ENCODE measurements around the gene LMCD1. TPM values are rescaled to one million over a fixed set of nuclear protein-coding genes. Genes with fewer than 3 reads are reported as not detected.
A peak's percentile ranks its signal among the peaks of the same experiment; 100 is the strongest.

Gene LMCD1
- total and polyA plus RNA-seq, 12 donors = 18.6 to 459 (median 45.7) TPM

DNA sequence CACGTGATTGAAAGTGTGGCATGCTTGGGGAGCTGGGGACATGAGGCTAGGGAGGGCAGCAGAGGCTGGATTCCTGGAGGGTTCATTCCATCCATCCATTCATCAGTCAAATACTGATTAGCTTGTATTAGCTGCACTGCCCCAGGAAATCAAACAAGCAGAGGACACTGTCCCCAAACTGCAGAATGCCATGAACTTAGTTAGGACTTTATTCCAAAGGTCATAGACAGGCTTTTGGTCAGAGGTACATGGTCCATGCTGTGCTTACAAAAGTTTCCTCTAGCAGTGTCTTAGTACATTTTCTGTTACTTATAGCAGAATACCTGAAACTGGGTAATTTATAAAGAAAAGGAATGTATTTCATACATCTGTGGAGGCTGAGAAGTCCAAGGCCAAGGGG, 47.7 kb downstream of the LMCD1 start:
- WGBS, 2 donors = 74 to 84% methylated on average over 1 of the region's 1 CpG
- Histone ChIP-seq H3K4me1 (peaks cover 0 to 57% (median 28%) of the 10 kb centered on the region in 9 donors), H3K4me3 (no peak overlapping the region), H3K9me3 (no peaks in the 10 kb centered on the region), H3K36me3 (peaks cover 0 to 100% (median 22%) of the 10 kb centered on the region in 9 donors), H3K27ac (peak overlapping the region in 1 of 10 donors; percentile 46), H3K27me3 (no peaks in the 10 kb centered on the region)
- intact Hi-C loops (cut with DNase I) = no loop called here
- no peak for DNase-seq
- no peak for ATAC-seq
- TF ChIP-seq, protein P1, sequence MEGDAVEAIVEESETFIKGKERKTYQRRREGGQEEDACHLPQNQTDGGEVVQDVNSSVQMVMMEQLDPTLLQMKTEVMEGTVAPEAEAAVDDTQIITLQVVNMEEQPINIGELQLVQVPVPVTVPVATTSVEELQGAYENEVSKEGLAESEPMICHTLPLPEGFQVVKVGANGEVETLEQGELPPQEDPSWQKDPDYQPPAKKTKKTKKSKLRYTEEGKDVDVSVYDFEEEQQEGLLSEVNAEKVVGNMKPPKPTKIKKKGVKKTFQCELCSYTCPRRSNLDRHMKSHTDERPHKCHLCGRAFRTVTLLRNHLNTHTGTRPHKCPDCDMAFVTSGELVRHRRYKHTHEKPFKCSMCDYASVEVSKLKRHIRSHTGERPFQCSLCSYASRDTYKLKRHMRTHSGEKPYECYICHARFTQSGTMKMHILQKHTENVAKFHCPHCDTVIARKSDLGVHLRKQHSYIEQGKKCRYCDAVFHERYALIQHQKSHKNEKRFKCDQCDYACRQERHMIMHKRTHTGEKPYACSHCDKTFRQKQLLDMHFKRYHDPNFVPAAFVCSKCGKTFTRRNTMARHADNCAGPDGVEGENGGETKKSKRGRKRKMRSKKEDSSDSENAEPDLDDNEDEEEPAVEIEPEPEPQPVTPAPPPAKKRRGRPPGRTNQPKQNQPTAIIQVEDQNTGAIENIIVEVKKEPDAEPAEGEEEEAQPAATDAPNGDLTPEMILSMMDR (IDR thresholded peaks at IDR 0.05) = no peak

- Histone ChIP-seq H3K36me3 (peaks cover 0 to 96% (median 18%) of the 10 kb centered on the region in 9 donors), H3K27me3 (no peaks in the 10 kb centered on the region), H3K27ac (peak overlapping the region in 7 of 10 donors; percentile 1 to 46 (median 28)), H3K4me3 (no peak overlapping the region), H3K4me1 (peaks cover 10 to 69% (median 41%) of the 10 kb centered on the region in 9 donors), H3K9me3 (no peaks in the 10 kb centered on the region)
- WGBS, 2 donors = 66 to 67% methylated on average over 6 of the region's 6 CpGs
- ATAC-seq (peak in 6 of 8 donors; percentile 10 to 65 (median 27)), DNase-seq (peak in 1 of 2 donors; percentile 47)
- TF ChIP-seq, protein P1 (IDR thresholded peaks at IDR 0.05) = no peak
- intact Hi-C loops (cut with DNase I) = no loop called here
Measured at GRCh38 chr3:8550611-8551010, 49.0 kb downstream of the LMCD1 start.

DNA sequence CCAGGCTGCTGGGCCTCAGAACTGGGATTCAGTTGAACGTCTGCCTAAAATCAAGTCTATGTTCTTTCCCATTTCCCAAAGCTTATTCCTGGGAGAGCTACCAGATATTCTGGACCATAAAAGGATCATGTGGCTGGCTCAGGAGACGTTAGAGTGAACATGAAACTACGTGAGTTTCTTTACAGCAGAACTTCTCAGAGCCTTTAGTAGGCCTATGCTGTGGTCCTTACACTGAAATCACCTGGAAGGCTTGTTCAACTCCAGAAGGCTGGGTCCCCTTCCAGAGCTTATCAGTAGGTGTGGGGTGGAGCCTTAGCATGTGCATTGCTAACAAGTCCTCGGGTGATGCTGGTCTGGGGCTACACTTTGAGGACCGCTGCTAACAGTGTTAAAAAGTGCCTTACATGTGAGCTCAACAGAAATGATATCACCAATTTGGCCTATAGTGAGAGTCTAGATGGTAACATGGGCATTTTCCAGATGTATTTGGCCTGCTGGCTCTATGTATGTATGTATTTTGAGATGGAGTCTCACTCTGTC, 50.7 kb downstream of the LMCD1 start:
- Histone ChIP-seq H3K27me3 (no peaks in the 10 kb centered on the region), H3K9me3 (no peaks in the 10 kb centered on the region), H3K36me3 (peaks cover 0 to 91% (median 18%) of the 10 kb centered on the region in 9 donors), H3K4me3 (no peak overlapping the region), H3K4me1 (peaks cover 10 to 80% (median 55%) of the 10 kb centered on the region in 9 donors), H3K27ac (peak overlapping the region in 1 of 10 donors; percentile 46)
- TF ChIP-seq, protein P1 (IDR thresholded peaks at IDR 0.05) = no peak
- WGBS, 2 donors = 82 to 88% methylated on average over 5 of the region's 5 CpGs
- intact Hi-C loops (cut with DNase I) = no loop called here
- DNase-seq (no peak), ATAC-seq (no peak)

- H3K27me3 ChIP-seq = no peaks in the 10 kb centered on the region
- intact Hi-C loops (cut with DNase I) = no loop called here
- H3K4me3 ChIP-seq = no peak overlapping the region
- H3K36me3 ChIP-seq = peaks cover 0 to 91% (median 14%) of the 10 kb centered on the region in 9 donors
- peak overlapping the region in 1 of 10 donors; percentile 76 for H3K27ac ChIP-seq
- 50 to 69% methylated on average over 6 of the region's 6 CpGs for WGBS, 2 donors
- DNase-seq (peak in 1 of 2 donors; percentile 35), ATAC-seq (peak in 5 of 8 donors; percentile 24 to 76 (median 48))
- no peaks in the 10 kb centered on the region for H3K9me3 ChIP-seq
- TF ChIP-seq, protein P1 (IDR thresholded peaks at IDR 0.05) = no peak
- peaks cover 16 to 91% (median 66%) of the 10 kb centered on the region in 9 donors for H3K4me1 ChIP-seq
Measured at GRCh38 chr3:8553405-8553804, 51.8 kb downstream of the LMCD1 start.

Measured in heart right ventricle (tissue), 16 donors.